ENCODE data around the gene ZNF337. TPM values are rescaled to one million over a fixed set of nuclear protein-coding genes. Genes with fewer than 3 reads are reported as not detected.

Gene ZNF337
- total RNA-seq (10 to 100 TPM; 12.5 to 12.7 TPM), polyA plus RNA-seq (15.4 TPM)

DNA sequence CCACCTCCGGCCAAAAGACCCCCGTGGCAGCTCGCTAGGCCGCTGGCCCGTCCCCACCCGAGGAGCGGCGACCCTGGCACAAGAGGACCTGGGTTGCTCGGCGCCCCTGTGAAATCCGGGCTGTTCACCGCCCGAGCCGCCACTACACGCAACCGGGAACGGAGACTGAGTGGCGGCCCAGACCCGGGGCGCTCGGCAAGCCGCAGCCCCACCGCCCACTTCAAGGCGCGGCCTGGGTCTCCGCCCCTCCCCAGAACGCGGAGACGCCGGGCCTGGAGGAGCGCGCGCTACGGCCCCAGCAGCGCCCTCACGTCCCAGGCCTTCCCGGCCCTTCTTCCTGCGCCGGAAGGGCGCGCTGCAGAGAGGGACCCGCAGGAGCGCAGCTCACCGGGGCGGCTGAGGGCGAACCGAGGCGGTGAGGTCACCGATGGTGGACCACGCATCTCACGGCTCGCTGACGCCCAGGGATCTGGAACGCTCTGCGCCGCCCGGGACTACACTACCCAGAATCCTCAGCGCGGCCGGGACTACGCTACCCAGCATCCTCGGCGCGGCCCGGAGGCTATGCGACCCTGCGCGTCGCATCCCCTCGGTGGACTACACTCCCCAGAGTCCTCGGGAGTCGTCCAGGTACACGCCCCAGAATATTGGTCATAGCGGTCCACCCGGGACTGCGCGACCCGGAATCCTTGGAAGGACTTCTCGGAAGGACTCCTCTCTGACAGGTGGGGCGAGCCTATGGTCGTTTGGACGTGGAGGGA, at the start of gene ZNF337:
Gene ZNF337 (minus strand): TSS at position 483 of the 761 bp plus-strand sequence. CDS start 10,436 bp downstream, outside the sequence.
- H3K27ac Mint-ChIP-seq, result peak within 1 kb of the TSS; percentile 86 to 99 (median 93)
- POLR2A ChIA-PET, result no interaction called here

DNA sequence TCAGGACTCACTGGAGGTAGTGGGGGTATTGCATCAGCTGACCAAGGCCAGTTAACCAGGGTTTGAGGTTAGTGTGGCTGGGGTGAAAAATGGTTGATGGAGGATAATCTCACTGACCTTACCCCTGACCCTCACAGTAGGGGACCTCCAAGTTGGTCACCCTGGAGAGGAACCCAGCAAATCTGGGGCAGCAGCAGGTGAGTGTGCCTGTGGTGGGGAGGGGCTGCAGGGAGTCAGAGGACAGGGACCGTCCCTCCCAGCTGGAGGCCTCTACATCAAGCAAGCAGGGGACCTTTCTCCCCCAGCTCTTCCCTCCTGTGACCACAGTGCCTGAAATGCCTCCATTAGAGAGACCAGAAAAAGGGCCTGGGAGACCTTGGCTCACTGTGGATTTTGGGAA, 49.1 kb upstream of the ZNF337 start:
- Histone ChIP-seq H3K4me1 (ENCODE audit: insufficient read depth, low read length) (peaks cover 5% of the 10 kb centered on the region), H3K4me3 (ENCODE audit: low read length) (no peak overlapping the region), H3K9me3 (ENCODE audit: low read length) (no peaks in the 10 kb centered on the region), H3K36me3 (ENCODE audit: insufficient read depth, low read length) (no peaks in the 10 kb centered on the region), H3K27ac (ENCODE audit: low read depth, low read length) (no peak overlapping the region), H3K27me3 (ENCODE audit: insufficient read depth, low read length, poor library complexity, severe bottlenecking) (no peaks in the 10 kb centered on the region)
- Mint-ChIP-seq H3K27me3 (no peaks in the 10 kb centered on the region), H3K27ac (no peak overlapping the region), H3K36me3 (peaks cover 0 to 1% (median 0%) of the 10 kb centered on the region in 3 donors), H3K4me3 (peak overlapping the region in 1 of 7 donors; percentile 77), H3K9me3 (no peaks in the 10 kb centered on the region), H3K4me1 (peaks cover 0 to 9% (median 3%) of the 10 kb centered on the region in 3 donors)
- POLR2A ChIA-PET, result no interaction called here
- DNase-seq, result no peak
- CTCF ChIA-PET, result no interaction called here

More for the DNA sequence above, at the start of gene ZNF337:
- H3K4me1 Mint-ChIP-seq, result peaks cover 32 to 58% (median 45%) of the 10 kb centered on the region in 3 donors
- H3K36me3 ChIP-seq (ENCODE audit: insufficient read depth, low read length), result no peaks in the 10 kb centered on the region
- CTCF ChIA-PET, result no interaction called here
- H3K9me3 Mint-ChIP-seq, result peaks cover 11 to 18% (median 14%) of the 10 kb centered on the region in 5 donors
- peaks cover 3 to 19% (median 15%) of the 10 kb centered on the region in 3 donors for H3K36me3 Mint-ChIP-seq
- peak; percentile 87 to 93 (median 89) for DNase-seq
- H3K27me3 ChIP-seq (ENCODE audit: insufficient read depth, low read length, poor library complexity, severe bottlenecking), result no peaks in the 10 kb centered on the region
- peak within 1 kb of the TSS; percentile 95 to 98 (median 96) for H3K4me3 Mint-ChIP-seq
- H3K4me3 ChIP-seq (ENCODE audit: low read length), result peak within 1 kb of the TSS; percentile 70
- no peaks in the 10 kb centered on the region for H3K9me3 ChIP-seq (ENCODE audit: low read length)
- peak within 1 kb of the TSS; percentile 55 for H3K27ac ChIP-seq (ENCODE audit: low read depth, low read length)
- peaks cover 0 to 1% of the 10 kb centered on the region in 2 donors for H3K27me3 Mint-ChIP-seq
- peaks cover 9% of the 10 kb centered on the region for H3K4me1 ChIP-seq (ENCODE audit: insufficient read depth, low read length)

DNA sequence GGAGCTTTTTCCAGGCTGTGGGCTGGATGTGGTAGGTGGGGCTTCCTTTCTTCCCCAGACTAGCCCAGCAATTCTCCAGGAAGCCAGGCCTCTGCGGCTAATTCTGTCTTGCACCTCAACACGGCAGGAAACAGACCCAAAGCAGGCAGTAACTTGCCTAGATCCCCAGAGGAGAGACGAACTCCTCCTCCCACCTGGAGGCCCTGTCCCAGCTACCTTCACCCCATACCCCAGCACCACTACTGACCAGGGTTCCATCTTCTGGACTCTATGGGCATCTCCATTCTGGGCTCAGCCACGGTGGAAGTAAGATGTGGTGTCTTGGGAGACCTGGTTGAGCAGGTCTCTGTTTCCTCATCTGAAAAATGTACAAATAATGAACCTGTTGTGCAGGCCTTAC, 48.4 kb upstream of the ZNF337 start:
- H3K36me3 ChIP-seq (ENCODE audit: insufficient read depth, low read length), result no peaks in the 10 kb centered on the region
- Mint-ChIP-seq H3K36me3 (peaks cover 0 to 1% (median 0%) of the 10 kb centered on the region in 3 donors), H3K4me3 (no peak overlapping the region), H3K9me3 (no peaks in the 10 kb centered on the region), H3K27ac (no peak overlapping the region), H3K4me1 (peaks cover 3 to 8% (median 4%) of the 10 kb centered on the region in 3 donors), H3K27me3 (no peaks in the 10 kb centered on the region)
- no peak for DNase-seq
- H3K27me3 ChIP-seq (ENCODE audit: insufficient read depth, low read length, poor library complexity, severe bottlenecking), result no peaks in the 10 kb centered on the region
- no peak overlapping the region for H3K4me3 ChIP-seq (ENCODE audit: low read length)
- ChIA-PET CTCF (no interaction called here), POLR2A (no interaction called here)
- peaks cover 5% of the 10 kb centered on the region for H3K4me1 ChIP-seq (ENCODE audit: insufficient read depth, low read length)
- H3K27ac ChIP-seq (ENCODE audit: low read depth, low read length), result no peak overlapping the region
- H3K9me3 ChIP-seq (ENCODE audit: low read length), result no peaks in the 10 kb centered on the region

GRCh38 chr20:25744261-25744660, 47.6 kb upstream of the ZNF337 start:
- H3K36me3 ChIP-seq (ENCODE audit: insufficient read depth, low read length), result no peaks in the 10 kb centered on the region
- H3K27ac ChIP-seq (ENCODE audit: low read depth, low read length), result no peak overlapping the region
- no peaks in the 10 kb centered on the region for H3K9me3 ChIP-seq (ENCODE audit: low read length)
- Mint-ChIP-seq H3K27ac (peak overlapping the region in 2 of 8 donors; percentile 37 to 69), H3K27me3 (no peaks in the 10 kb centered on the region), H3K36me3 (peaks cover 0 to 1% (median 0%) of the 10 kb centered on the region in 3 donors), H3K4me3 (no peak overlapping the region), H3K4me1 (peaks cover 10 to 13% (median 13%) of the 10 kb centered on the region in 3 donors), H3K9me3 (no peaks in the 10 kb centered on the region)
- DNase-seq, result no peak
- no peaks in the 10 kb centered on the region for H3K27me3 ChIP-seq (ENCODE audit: insufficient read depth, low read length, poor library complexity, severe bottlenecking)
- no peak overlapping the region for H3K4me3 ChIP-seq (ENCODE audit: low read length)
- ChIA-PET CTCF (no interaction called here), POLR2A (no interaction called here)
- H3K4me1 ChIP-seq (ENCODE audit: insufficient read depth, low read length), result peaks cover 13% of the 10 kb centered on the region

- Mint-ChIP-seq H3K4me3 (no peak overlapping the region), H3K27ac (peak overlapping the region in 3 of 8 donors; percentile 22 to 89 (median 66)), H3K9me3 (no peaks in the 10 kb centered on the region), H3K36me3 (no peaks in the 10 kb centered on the region), H3K4me1 (peaks cover 13 to 17% (median 17%) of the 10 kb centered on the region in 3 donors), H3K27me3 (no peaks in the 10 kb centered on the region)
- Histone ChIP-seq H3K36me3 (ENCODE audit: insufficient read depth, low read length) (no peaks in the 10 kb centered on the region), H3K4me1 (ENCODE audit: insufficient read depth, low read length) (peaks cover 17% of the 10 kb centered on the region), H3K27me3 (ENCODE audit: insufficient read depth, low read length, poor library complexity, severe bottlenecking) (no peaks in the 10 kb centered on the region), H3K4me3 (ENCODE audit: low read length) (no peak overlapping the region), H3K27ac (ENCODE audit: low read depth, low read length) (no peak overlapping the region), H3K9me3 (ENCODE audit: low read length) (no peaks in the 10 kb centered on the region)
- no peak for DNase-seq
- ChIA-PET CTCF (no interaction called here), POLR2A (no interaction called here)
Measured at GRCh38 chr20:25741088-25741487, 44.4 kb upstream of the ZNF337 start.

DNA sequence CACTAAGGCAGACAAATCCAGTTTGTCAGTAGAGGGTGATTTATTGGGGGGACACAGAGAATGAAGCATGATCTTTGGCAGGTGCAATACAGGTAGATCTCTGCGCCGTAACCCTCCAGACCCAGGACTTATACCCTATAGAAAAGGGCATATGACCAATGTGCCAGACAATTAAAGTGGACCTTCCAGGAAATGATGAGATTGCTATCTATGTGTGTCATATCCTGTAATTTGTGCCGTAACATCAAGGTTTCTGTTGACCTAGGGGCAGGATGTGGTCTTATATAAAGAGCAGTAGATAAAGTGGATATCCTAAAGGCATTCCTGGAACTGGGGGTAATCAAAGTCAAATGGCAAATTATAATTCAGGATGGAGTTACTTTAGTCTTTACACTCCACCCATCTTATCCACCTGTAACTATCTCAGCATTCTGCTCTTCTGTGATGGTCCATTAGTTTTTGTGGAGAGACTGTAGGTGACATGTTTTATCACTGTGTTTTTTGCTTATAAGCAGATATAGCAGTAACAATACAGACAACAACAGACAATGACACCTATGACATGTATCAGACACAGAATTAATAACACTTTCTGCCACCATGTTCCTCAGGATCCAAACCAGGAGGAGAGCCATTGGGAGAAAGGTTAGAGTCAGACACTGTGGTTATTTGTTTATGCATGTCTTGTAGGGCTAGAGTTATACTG, 43.1 kb upstream of the ZNF337 start:
- H3K27ac Mint-ChIP-seq, result peak overlapping the region in 7 of 8 donors; percentile 8 to 89 (median 39)
- no peaks in the 10 kb centered on the region for H3K27me3 Mint-ChIP-seq
- POLR2A ChIA-PET, result no interaction called here
- peaks cover 17% of the 10 kb centered on the region for H3K4me1 ChIP-seq (ENCODE audit: insufficient read depth, low read length)
- no peaks in the 10 kb centered on the region for H3K36me3 ChIP-seq (ENCODE audit: insufficient read depth, low read length)
- no peaks in the 10 kb centered on the region for H3K27me3 ChIP-seq (ENCODE audit: insufficient read depth, low read length, poor library complexity, severe bottlenecking)
- H3K4me3 ChIP-seq (ENCODE audit: low read length), result no peak overlapping the region
- H3K9me3 Mint-ChIP-seq, result no peaks in the 10 kb centered on the region
- H3K36me3 Mint-ChIP-seq, result no peaks in the 10 kb centered on the region
- DNase-seq, result peak in 3 of 5 donors; percentile 19 to 52 (median 29)
- no peak overlapping the region for H3K27ac ChIP-seq (ENCODE audit: low read depth, low read length)
- H3K9me3 ChIP-seq (ENCODE audit: low read length), result no peaks in the 10 kb centered on the region
- CTCF ChIA-PET, result no interaction called here
- peak overlapping the region in 4 of 7 donors; percentile 1 to 25 (median 6) for H3K4me3 Mint-ChIP-seq
- H3K4me1 Mint-ChIP-seq, result peaks cover 13 to 17% (median 17%) of the 10 kb centered on the region in 3 donors

DNA sequence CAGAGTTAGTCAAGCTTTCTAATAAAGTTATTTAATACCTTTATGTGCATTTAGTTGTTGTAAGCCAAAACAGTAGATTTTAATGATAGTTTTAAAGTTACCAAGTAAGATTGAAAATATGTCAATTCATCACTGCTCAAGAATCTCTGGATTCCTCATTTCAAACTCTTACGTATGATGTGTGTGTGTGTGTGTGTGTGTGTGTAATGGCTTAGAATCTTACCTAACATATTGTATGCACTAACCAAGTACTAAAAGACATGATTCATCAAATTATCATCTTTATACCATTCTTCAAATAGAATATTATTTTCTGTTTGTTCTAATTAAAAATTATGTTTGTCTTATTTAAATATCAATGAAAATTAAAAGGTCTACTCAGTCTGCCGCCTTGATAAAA, 41.5 kb upstream of the ZNF337 start:
- Mint-ChIP-seq H3K36me3 (no peaks in the 10 kb centered on the region), H3K27ac (no peak overlapping the region), H3K4me3 (no peak overlapping the region), H3K4me1 (peaks cover 13 to 17% (median 17%) of the 10 kb centered on the region in 3 donors), H3K27me3 (no peaks in the 10 kb centered on the region), H3K9me3 (no peaks in the 10 kb centered on the region)
- H3K36me3 ChIP-seq (ENCODE audit: insufficient read depth, low read length), result no peaks in the 10 kb centered on the region
- no peaks in the 10 kb centered on the region for H3K9me3 ChIP-seq (ENCODE audit: low read length)
- POLR2A ChIA-PET, result no interaction called here
- H3K4me3 ChIP-seq (ENCODE audit: low read length), result no peak overlapping the region
- peaks cover 17% of the 10 kb centered on the region for H3K4me1 ChIP-seq (ENCODE audit: insufficient read depth, low read length)
- H3K27ac ChIP-seq (ENCODE audit: low read depth, low read length), result no peak overlapping the region
- DNase-seq, result no peak
- CTCF ChIA-PET, result no interaction called here
- no peaks in the 10 kb centered on the region for H3K27me3 ChIP-seq (ENCODE audit: insufficient read depth, low read length, poor library complexity, severe bottlenecking)

DNA sequence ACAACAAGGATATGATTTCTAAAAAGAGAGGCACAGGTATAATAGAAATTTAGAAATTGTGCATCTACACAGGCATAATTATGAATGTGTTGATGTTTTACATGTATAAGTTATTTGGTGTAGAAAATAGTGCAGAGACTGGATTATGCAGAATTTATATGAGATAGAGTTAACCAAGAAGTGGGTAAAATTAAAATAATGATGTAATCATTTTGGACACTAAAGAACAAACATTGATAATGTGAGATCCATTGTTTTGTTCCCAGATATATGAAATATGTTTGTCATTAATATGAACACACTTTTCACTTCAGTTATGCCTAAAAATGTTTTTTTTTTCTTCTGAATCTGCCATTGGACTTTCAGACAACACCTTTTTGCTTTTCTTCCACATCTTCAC, 37.2 kb upstream of the ZNF337 start:
- Mint-ChIP-seq H3K4me3 (no peak overlapping the region), H3K4me1 (peaks cover 0 to under 1% (median under 1%) of the 10 kb centered on the region in 3 donors), H3K9me3 (no peaks in the 10 kb centered on the region), H3K27me3 (no peaks in the 10 kb centered on the region), H3K27ac (no peak overlapping the region), H3K36me3 (no peaks in the 10 kb centered on the region)
- ChIA-PET POLR2A (no interaction called here), CTCF (no interaction called here)
- no peak overlapping the region for H3K4me3 ChIP-seq (ENCODE audit: low read length)
- H3K27ac ChIP-seq (ENCODE audit: low read depth, low read length), result no peak overlapping the region
- no peak for DNase-seq
- no peaks in the 10 kb centered on the region for H3K27me3 ChIP-seq (ENCODE audit: insufficient read depth, low read length, poor library complexity, severe bottlenecking)
- peaks cover under 1% of the 10 kb centered on the region for H3K4me1 ChIP-seq (ENCODE audit: insufficient read depth, low read length)
- H3K9me3 ChIP-seq (ENCODE audit: low read length), result no peaks in the 10 kb centered on the region
- no peaks in the 10 kb centered on the region for H3K36me3 ChIP-seq (ENCODE audit: insufficient read depth, low read length)
